IPS-NIHi7 (cell line): ENCODE data around the gene SLC25A3.
"Not testable (repeated sequence)": the region's sequence is repeated elsewhere in the genome, so short reads cannot be mapped to it uniquely, and the experiment has no call there.

Experiments
- DNase-seq: peaks from one replicate; pipeline ENCODE4 v3.0.0; 2012; ENCODE audit warnings: mixed read lengths; ENCODE audit errors: extremely low spot score

Gene SLC25A3

GRCh38 chr12:98595243-98595988 lies 1.9 kb downstream of the SLC25A3 start:
- no peak for DNase-seq

GRCh38 chr12:98597313-98597712 lies 3.8 kb downstream of the SLC25A3 start:
- not testable (repeated sequence) for DNase-seq

DNA sequence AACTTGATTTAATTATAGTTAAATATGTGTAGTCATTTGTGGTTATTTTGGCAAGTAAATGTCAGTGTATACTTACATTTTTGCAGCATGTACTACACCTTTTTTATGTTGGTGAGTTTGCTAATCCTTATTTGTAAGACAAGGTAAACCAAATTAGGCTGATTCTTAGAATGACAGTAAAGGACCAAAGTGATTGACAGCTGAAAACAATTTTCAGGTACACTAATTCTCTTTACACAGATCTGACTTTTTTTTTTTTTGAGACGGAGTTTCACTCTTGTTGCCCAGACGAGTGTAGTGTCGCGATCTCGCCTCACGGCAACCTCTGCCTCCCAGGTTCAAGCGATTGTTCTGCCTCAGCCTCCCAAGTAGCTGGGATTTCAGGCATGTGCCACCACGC lies 8.4 kb downstream of the SLC25A3 start:
- no peak for DNase-seq

- no peak for DNase-seq
Observed at GRCh38 chr12:98606359-98606988, 13.0 kb downstream of the SLC25A3 start.

DNA sequence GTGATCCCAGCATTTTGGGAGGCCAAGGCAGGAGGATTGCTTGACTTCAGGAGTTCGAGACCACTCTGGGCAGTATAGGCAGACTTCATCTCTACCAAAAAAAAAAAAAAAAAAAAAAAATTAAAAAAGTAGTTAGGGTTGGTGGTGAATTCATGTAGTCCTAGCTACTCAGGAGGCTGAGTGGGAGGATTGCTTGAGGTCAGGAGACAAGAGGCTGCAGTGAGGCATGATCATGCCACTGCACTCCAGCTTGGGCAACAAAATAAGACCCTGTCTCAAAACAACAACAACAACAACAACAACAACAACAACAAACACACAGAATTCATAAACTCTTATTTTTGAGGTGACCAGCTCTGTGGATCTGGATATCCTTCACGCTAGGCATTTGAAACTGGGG lies 17.1 kb downstream of the SLC25A3 start:
- no peak for DNase-seq

DNA sequence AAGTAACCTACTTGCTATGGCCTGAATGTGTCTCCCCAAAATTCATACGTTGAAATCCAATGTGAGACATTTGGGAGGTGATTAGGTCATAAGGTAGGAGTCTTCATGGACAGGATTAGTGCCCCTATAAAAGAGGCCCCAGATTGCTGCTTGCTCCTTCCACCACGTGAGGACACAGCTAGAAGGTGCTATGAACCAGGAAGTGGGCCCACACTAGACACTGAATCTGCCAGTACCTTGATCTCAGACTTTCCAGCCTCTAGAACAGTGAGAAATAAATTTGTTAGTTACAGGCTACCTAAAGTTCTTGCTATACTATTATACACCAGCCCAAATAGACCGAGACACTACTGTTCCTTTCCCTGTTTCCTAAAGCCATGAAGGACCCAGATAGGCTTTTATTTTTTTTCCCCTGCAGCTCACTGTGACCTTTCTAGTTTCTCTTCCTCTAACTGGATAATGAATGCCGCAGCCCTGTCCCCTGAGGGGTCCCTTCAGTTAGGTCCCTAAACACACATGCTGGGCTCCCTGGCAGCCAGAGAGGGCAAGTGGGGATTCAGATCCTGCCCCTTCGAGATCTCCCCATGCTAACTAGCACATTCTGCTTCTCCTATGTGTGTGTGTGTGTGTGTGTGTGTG lies 19.3 kb downstream of the SLC25A3 start:
- DNase-seq = no peak

GRCh38 chr12:98618952-98619351 lies 25.5 kb downstream of the SLC25A3 start:
- DNase-seq = no peak

- no peak for DNase-seq
Observed at GRCh38 chr12:98635657-98636323, 42.3 kb downstream of the SLC25A3 start.

DNA sequence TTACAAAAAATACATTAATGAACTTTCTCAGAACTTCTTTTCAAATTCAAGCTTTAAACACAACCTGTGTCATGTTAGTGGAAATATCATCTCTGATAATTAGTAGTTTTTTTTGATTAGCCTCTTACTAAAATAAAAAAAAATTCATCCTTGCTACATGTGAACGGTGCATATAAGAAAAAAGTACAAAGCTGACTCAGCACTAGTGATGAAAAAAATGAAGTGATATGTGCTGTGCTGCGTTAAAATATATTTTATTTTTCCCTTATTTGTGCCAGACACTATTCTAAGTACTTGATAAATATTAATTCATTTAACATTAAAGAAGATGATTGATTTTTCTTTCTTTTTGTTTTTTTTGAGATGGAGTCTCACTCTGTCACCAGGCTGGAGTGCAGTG lies 43.6 kb downstream of the SLC25A3 start:
- DNase-seq = no peak

- DNase-seq = no peak
Observed at GRCh38 chr12:98638009-98638408, 44.5 kb downstream of the SLC25A3 start.

DNA sequence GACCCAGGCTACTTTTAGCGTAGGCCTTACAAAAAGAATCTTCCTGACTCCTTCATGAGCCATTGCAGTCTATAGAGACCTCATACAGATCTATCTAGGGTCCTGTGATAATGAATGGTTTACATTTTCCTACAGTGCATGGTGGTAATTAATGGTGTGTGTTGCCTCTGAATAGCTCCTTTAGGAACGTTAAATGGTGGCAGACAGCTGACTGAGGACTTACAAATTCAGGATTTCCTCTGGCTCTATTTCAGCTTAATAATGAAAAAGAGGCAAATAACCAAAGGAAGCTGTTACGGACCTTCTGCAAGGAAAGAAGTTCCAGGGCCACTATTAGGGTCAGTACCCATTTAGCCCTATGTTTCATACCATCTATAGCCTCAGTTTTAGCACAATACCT lies 46.0 kb downstream of the SLC25A3 start:
- no peak for DNase-seq

- DNase-seq = not testable (repeated sequence)
Observed at GRCh38 chr12:98642801-98643200, 49.3 kb downstream of the SLC25A3 start.

DNA sequence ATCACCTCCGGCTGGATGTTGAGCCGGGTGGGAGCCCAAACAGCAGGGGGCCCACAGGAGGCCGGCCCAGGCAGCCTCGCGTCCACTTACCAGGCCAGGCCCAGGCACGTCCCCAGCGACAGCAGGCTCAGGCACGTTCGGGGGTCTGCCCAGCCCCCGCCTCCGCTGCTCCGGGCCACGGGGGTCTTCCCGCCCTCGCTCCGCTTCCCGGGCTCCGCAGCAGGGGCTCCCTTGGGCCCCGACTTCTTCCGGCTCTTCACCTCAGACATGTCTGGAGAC lies 50.9 kb downstream of the SLC25A3 start:
- no peak for DNase-seq

DNA sequence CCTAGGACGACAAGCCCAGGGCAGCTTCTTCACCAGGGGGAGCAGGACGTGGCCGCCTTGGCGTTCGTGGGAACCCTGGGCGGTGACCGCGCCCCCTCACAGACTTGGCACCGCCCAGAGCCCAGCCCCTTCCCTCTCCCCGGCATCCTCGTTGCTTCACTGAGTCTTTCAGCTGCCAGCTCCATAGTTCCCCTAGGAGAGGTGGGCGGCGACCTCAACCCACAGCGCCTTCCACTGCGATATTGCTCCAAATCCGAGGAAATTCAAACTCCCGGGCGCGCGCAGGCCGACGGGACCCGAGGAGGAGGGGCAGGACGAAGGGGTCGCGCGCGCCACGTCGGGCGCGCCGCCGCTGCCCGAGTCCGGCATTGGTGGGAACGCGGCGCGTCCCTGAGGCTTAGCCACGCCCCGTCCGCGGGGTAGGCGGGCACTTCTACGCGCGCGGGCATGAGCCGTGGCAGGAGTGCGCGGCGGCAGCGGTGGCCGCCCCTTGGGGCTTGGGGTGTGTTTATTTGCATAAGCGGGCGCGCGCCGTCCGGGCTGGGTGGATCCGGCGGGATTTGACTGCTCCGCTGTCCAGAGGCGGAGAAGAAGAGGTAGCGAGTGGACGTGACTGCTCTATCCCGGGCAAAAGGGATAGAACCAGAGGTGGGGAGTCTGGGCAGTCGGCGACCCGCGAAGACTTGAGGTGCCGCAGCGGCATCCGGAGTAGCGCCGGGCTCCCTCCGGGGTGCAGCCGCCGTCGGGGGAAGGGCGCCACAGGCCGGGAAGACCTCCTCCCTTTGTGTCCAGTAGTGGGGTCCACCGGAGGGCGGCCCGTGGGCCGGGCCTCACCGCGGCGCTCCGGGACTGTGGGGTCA lies 51.5 kb downstream of the SLC25A3 start, which contains the start of the genes APAF1 and IKBIP:
Gene APAF1 (plus strand): TSS at position 579 of the 860 bp plus-strand sequence. CDS start 3,070 bp downstream, outside the sequence.
Gene IKBIP (minus strand): TSS at position 77 of the 860 bp plus-strand sequence. CDS start 87 bp downstream, outside the sequence.
- peak; percentile 97 for DNase-seq

DNA sequence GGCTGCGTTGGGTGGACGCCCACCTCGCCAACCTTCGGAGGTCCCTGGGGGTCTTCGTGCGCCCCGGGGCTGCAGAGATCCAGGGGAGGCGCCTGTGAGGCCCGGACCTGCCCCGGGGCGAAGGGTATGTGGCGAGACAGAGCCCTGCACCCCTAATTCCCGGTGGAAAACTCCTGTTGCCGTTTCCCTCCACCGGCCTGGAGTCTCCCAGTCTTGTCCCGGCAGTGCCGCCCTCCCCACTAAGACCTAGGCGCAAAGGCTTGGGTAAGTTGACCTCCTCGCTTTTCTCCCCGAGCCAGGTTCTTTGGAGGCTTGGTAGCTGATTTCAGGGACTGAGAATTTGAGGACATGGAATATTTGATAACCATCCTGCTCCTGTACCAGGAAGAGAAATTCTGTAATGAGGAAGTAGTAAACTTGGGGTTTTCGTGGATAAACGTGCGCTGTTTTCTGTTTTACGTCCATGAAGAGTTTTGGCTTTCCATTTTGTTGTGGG lies 52.1 kb downstream of the SLC25A3 start:
- peak; percentile 24 for DNase-seq

DNA sequence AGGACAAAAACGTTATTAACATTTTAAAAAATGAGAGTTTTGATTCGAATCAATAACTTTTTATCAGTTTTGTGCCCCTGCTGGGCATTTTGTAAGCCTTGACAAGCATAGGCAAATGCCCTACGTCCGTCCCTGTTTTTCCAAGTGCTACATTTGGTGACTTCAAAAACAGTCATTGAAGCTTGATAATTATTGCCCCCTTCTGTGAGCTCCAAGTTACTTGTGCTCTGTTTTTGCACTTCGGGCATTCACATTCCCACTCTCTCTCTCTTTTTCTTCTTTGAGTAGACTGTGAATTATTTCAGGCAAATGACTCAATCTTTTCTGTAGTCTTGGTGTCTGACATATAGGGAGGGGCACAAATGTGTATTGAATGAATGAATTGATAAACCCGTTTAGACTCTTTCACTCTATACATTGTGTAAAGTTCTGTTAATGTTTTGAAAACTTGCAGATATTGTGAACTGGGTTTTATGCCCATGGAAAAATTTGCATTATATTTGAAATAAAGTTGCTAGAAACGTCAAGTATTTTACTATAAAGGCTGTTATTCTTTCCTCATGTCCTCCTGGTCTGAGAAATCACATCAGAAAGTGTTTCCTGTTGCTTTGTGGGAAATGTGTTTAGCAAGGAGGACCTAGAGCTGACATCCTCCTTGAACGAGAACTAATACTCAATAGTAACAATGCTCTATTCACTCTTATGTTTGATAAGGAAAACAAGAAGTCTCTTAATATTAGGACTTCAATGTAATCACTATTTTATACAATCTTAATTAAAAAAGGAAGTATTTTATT lies 53.0 kb downstream of the SLC25A3 start:
- DNase-seq = no peak

- no peak for DNase-seq
Observed at GRCh38 chr12:98651328-98651727, 57.8 kb downstream of the SLC25A3 start.

DNA sequence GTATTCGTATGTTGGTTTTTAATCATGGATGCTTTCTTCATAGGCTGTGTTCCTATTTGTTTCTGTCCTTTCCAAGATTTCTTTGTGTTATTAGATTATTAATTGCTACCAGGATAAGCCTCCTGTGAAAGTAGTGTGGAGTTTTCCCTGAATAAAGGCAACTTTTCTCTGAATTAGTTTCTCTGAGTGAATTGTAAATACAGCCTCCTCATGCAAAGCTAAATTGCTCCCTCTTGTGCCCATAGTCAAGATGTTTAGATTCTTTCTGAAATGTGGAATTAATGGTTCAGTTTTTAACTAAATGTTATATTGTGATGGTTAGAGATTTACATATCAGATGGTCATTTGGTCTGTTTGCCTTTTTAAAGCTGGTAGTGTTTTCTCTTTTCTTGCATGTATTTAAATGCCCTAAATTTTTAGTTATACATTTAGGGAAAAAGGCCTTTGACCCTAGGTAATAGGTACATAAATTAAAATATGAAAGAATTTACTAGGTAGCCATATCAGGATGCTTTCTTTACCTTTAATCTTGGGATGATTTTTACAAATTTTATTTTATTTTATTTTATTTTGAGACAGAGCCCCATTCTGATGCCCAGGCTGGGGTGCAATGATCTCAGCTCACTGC lies 60.5 kb downstream of the SLC25A3 start:
- DNase-seq = peak; percentile 35
